SK-N-SH (cell line): ENCODE measurements around the gene MAN2A1. TPM values are rescaled to one million over a fixed set of nuclear protein-coding genes. Genes with fewer than 3 reads are reported as not detected.

Experiments
- CTCF ChIA-PET: fragments of 300-600, 350-600 bp; formaldehyde crosslinking; extraction: SDS; loops from one replicate; lab custom pipeline; 2021; lab: Yijun Ruan, JAX
- POLR2A ChIA-PET: fragments of 350-600 bp; sonication (Branson Sonifier 250); formaldehyde crosslinking; extraction: SDS; loops from one replicate; lab custom pipeline; 2020; ENCODE audit warnings: antibody characterized with exemption, inconsistent platforms; lab: Yijun Ruan, JAX
- DNase-seq: peaks from one replicate; pipeline ENCODE4 v3.0.0; 2012
- H2AFZ ChIP-seq: fragments of 200-600 bp; sonication (generic); 2 replicates; pipeline ENCODE4 v1.8.1; 2016; ENCODE audit warnings: antibody characterized with exemption, mild to moderate bottlenecking, low read depth
- H3F3A ChIP-seq: fragments of 200-600 bp; sonication (generic); replicated peaks from 2 replicates; pipeline ENCODE3; 2016; ENCODE audit warnings: antibody characterized with exemption, mild to moderate bottlenecking; ENCODE audit not compliant: insufficient read depth
- H3K27ac ChIP-seq, 2 experiments: fragments of 200-500 bp in 1 of 2; fragments of 200-600 bp in 1 of 2; sonication (Bioruptor generic) in 1 of 2; sonication (generic), shearing (Covaris generic) in 1 of 2; 2 replicates each; pipeline versions ENCODE4 v1.5.1 to v1.6.1; 2014 to 2016; ENCODE audit warnings: low read depth in 2 of 2, inconsistent platforms in 1 of 2, low read length in 1 of 2, mild to moderate bottlenecking in 1 of 2, mixed read lengths in 1 of 2
- H3K27me3 ChIP-seq: fragments of 200-600 bp; sonication (generic), shearing (Covaris generic); 2 replicates; pipeline ENCODE4 v1.6.1; 2016; ENCODE audit warnings: mixed run types; ENCODE audit not compliant: insufficient read depth
- H3K36me3 ChIP-seq, 2 experiments: fragments of 200-500 bp in 1 of 2; fragments of 200-600 bp in 1 of 2; sonication (Bioruptor generic) in 1 of 2; sonication (generic) in 1 of 2; replicated peaks in 1 of 2; 2 replicates each; pipeline versions ENCODE3 to v1.5.1; 2014 to 2016; ENCODE audit warnings: low read length in 1 of 2, mild to moderate bottlenecking in 1 of 2; ENCODE audit not compliant: insufficient read depth in 2 of 2, control insufficient read depth in 1 of 2
- H3K4me1 ChIP-seq, 2 experiments: fragments of 200-500 bp in 1 of 2; fragments of 200-600 bp in 1 of 2; sonication (Bioruptor generic) in 1 of 2; sonication (generic), shearing (Covaris generic) in 1 of 2; 2 replicates each; pipeline versions ENCODE4 v1.5.1 to v1.6.1; 2014 to 2016; ENCODE audit warnings: low read depth in 1 of 2, low read length in 1 of 2, mixed run types in 1 of 2; ENCODE audit not compliant: insufficient read depth in 2 of 2, control insufficient read depth in 1 of 2
- H3K4me2 ChIP-seq: fragments of 200-600 bp; sonication (generic), shearing (Covaris generic); 2 replicates; pipeline ENCODE4 v1.6.1; 2017; ENCODE audit warnings: mixed run types
- H3K4me3 ChIP-seq, 2 experiments: fragments of 200-500 bp in 1 of 2; fragments of 200-600 bp in 1 of 2; sonication (Bioruptor generic) in 1 of 2; sonication (generic), shearing (Covaris generic) in 1 of 2; 2 replicates each; pipeline versions ENCODE4 v1.5.1 to v1.8.1; 2014 to 2016; ENCODE audit warnings: low read depth in 2 of 2, inconsistent platforms in 1 of 2, low read length in 1 of 2, mild to moderate bottlenecking in 1 of 2, mixed read lengths in 1 of 2, moderate library complexity in 1 of 2
- H3K79me2 ChIP-seq: fragments of 200-600 bp; sonication (generic); 2 replicates; pipeline ENCODE4 v1.8.1; 2017; ENCODE audit warnings: mild to moderate bottlenecking; ENCODE audit not compliant: insufficient read depth
- H3K9ac ChIP-seq: fragments of 200-600 bp; sonication (generic); 2 replicates; pipeline ENCODE4 v1.6.1; 2017; ENCODE audit warnings: mixed run types
- H3K9me2 ChIP-seq: fragments of 200-600 bp; sonication (generic); 2 replicates; pipeline ENCODE4 v1.6.1; 2017; ENCODE audit warnings: mixed run types
- H3K9me3 ChIP-seq: fragments of 200-600 bp; sonication (generic); 2 replicates; pipeline ENCODE4 v1.6.1; 2017; ENCODE audit warnings: mixed run types, mild to moderate bottlenecking, moderate library complexity
- H4K20me1 ChIP-seq: fragments of 200-600 bp; sonication (generic); 2 replicates; pipeline ENCODE4 v1.6.1; 2017; ENCODE audit warnings: mild to moderate bottlenecking, mixed run types; ENCODE audit not compliant: insufficient read depth
- CHD2 ChIP-seq: fragments of 150-350 bp; IDR thresholded peaks from 2 replicates; pipeline ENCODE4 v1.6.1; 2018; ENCODE audit warnings: low read length; ENCODE audit not compliant: partially characterized antibody
- ELF1 ChIP-seq: IDR thresholded peaks from 2 replicates; pipeline ENCODE4 v1.4.0; 2012
- EP300 ChIP-seq, 2 experiments: IDR thresholded peaks; 2 replicates each; pipeline versions ENCODE4 v1.4.0 to v1.6.1; 2012; ENCODE audit warnings: borderline replicate concordance in 1 of 2, low read depth in 1 of 2, low read length in 1 of 2
- FOSL2 ChIP-seq: IDR thresholded peaks from 2 replicates; pipeline ENCODE4 v1.4.0; 2012; ENCODE audit warnings: low read depth, mild to moderate bottlenecking, moderate library complexity, borderline replicate concordance
- FOXJ3 ChIP-seq: sonication (generic); formaldehyde crosslinking; IDR thresholded peaks from 2 replicates; pipeline ENCODE4 v1.5.1; 2020; ENCODE audit warnings: mild to moderate bottlenecking, missing genetic modification reagents
- FOXM1 ChIP-seq: IDR thresholded peaks from 2 replicates; pipeline ENCODE4 v1.4.0; 2012; ENCODE audit warnings: low read depth, mild to moderate bottlenecking
- GABPA ChIP-seq: IDR thresholded peaks from 2 replicates; pipeline ENCODE4 v1.4.0; 2012; ENCODE audit warnings: low read depth, mild to moderate bottlenecking
- GATA2 ChIP-seq: sonication (generic); formaldehyde crosslinking; IDR thresholded peaks from 2 replicates; pipeline ENCODE4 v1.5.0; 2020; ENCODE audit warnings: mild to moderate bottlenecking, missing genetic modification reagents
- MEF2A ChIP-seq: IDR thresholded peaks from 2 replicates; pipeline ENCODE4 v1.4.0; 2012; ENCODE audit warnings: low read depth, borderline replicate concordance
- MXI1 ChIP-seq: IDR thresholded peaks from 2 replicates; pipeline ENCODE4 v1.6.1; 2012; ENCODE audit warnings: mild to moderate bottlenecking, low read depth, low read length, improper control_type of control experiment
- NRF1 ChIP-seq: IDR thresholded peaks from 2 replicates; pipeline ENCODE4 v1.6.1; 2012; ENCODE audit warnings: low read depth, mild to moderate bottlenecking, low read length
- RAD21 ChIP-seq: IDR thresholded peaks from 2 replicates; pipeline ENCODE4 v1.6.1; 2012; ENCODE audit warnings: mild to moderate bottlenecking, low read length
- RCOR1 ChIP-seq: fragments of 150-350 bp; IDR thresholded peaks from 2 replicates; pipeline ENCODE4 v1.6.1; 2017; ENCODE audit warnings: antibody characterized with exemption, low read length
- RFX5 ChIP-seq: IDR thresholded peaks from 2 replicates; pipeline ENCODE4 v1.6.1; 2012; ENCODE audit warnings: mild to moderate bottlenecking, improper control_type of control experiment, low read length
- SIN3A ChIP-seq: IDR thresholded peaks from 2 replicates; pipeline ENCODE4 v1.6.1; 2012; ENCODE audit warnings: low read depth, mild to moderate bottlenecking, low read length, moderate library complexity, borderline replicate concordance
- SMC3 ChIP-seq: IDR thresholded peaks from 2 replicates; pipeline ENCODE4 v1.6.1; 2012; ENCODE audit warnings: low read depth, low read length, improper control_type of control experiment
- TCF12 ChIP-seq: IDR thresholded peaks from 2 replicates; pipeline ENCODE4 v1.4.0; 2012
- TEAD4 ChIP-seq: IDR thresholded peaks from 2 replicates; pipeline ENCODE4 v1.4.0; 2012; ENCODE audit warnings: mild to moderate bottlenecking, borderline replicate concordance; ENCODE audit not compliant: insufficient read depth
- WGBS: methylation state at CpG from one replicate; pipeline ENCODE4 v1.1.6; 2017; ENCODE audit warnings: low lambda C conversion rate; 5-methylcytosine and 5-hydroxymethylcytosine counted together
- polyA plus RNA-seq, 3 experiments: library from polyadenylated mRNA; depleted of rRNA; stranded (reverse); fragments of >200 nt; gene quantifications; 2 replicates each; pipeline ENCODE4 v1.2.3, GENCODE V29; 2012
- TF ChIP-seq, protein P1 (sequence below): fragments of 150-350 bp; IDR thresholded peaks from 2 replicates; pipeline ENCODE4 v1.6.1; 2017; ENCODE audit warnings: antibody characterized with exemption, low read length, low read depth, borderline replicate concordance
- TF ChIP-seq, protein P2 (sequence below): fragments of 200-600 bp; sonication (generic); IDR thresholded peaks from 2 replicates; pipeline ENCODE4 v1.6.1; 2017; ENCODE audit warnings: antibody characterized with exemption, mild to moderate bottlenecking, moderate library complexity
- TF ChIP-seq, protein P3 (sequence below): IDR thresholded peaks from 2 replicates; pipeline ENCODE4 v1.4.0; 2012; ENCODE audit warnings: low read depth, borderline replicate concordance
- TF ChIP-seq, protein P4 (sequence below): IDR thresholded peaks from 2 replicates; pipeline ENCODE4 v1.6.1; 2012; ENCODE audit warnings: mild to moderate bottlenecking, low read depth, low read length, moderate library complexity
- TF ChIP-seq, protein P5 (sequence below): IDR thresholded peaks from 2 replicates; pipeline ENCODE4 v1.4.0; 2012; ENCODE audit warnings: low read depth, borderline replicate concordance
- TF ChIP-seq, protein P6 (sequence below): IDR thresholded peaks from 2 replicates; pipeline ENCODE4; 2012

The MAN2A1 gene
- polyA plus RNA-seq, 1 of the 3 experiments (the other 2 are of a cell fraction): 19.7 TPM

DNA sequence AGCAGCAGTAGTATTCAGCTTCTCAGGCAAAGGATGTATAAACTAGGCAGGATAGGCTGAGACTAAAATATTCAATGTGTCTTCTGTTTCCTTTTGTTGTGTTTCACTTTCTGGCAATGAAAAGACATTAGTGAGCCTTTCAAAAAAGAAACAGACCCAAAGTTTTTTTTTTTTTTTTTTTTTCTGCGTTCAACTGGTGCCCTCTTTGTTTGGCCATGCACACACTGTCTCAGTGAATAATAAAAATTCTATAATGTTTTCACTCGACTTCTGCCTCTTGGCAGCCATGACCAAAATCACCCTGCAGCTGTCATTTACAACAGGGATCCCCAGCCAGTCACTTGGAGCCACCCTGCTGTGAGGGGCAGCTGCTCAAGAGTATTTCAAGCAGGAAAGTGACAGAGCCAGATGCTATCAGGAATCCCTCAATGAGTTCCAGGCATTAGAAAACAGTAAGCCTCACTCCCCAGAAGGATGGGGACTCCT is 44.0 kb upstream of the MAN2A1 start:
- Histone ChIP-seq H3K9me2 (no peaks in the 10 kb centered on the region), H3K4me2 (no peak overlapping the region), H3K27ac (peak overlapping the region in 1 of 2 experiments; percentile 25; a peak in 1 of 4 replicates), H3K79me2 (no peaks in the 10 kb centered on the region), H3K9me3 (no peaks in the 10 kb centered on the region), H3K4me3 (no peak overlapping the region), H4K20me1 (no peaks in the 10 kb centered on the region), H3K36me3 (no peaks in the 10 kb centered on the region), H3K27me3 (no peaks in the 10 kb centered on the region), H3K9ac (no peak overlapping the region), H3F3A (no peaks in the 10 kb centered on the region), H3K4me1 (peaks cover 7 to 20% of the 10 kb centered on the region in 2 experiments; a peak in 3 of 4 replicates), H2AFZ (no peak overlapping the region)
- peak; percentile 46 for DNase-seq
- ChIA-PET POLR2A (no interaction called here), CTCF (interaction anchor here (0.7 kb wide), 1 partner anchor 43 kb away, joined by 3 read pairs; no protein-coding TSS in a partner anchor)
- WGBS: 5% methylated on average over 2 of the region's 2 CpGs
- TF ChIP-seq, protein P1, sequence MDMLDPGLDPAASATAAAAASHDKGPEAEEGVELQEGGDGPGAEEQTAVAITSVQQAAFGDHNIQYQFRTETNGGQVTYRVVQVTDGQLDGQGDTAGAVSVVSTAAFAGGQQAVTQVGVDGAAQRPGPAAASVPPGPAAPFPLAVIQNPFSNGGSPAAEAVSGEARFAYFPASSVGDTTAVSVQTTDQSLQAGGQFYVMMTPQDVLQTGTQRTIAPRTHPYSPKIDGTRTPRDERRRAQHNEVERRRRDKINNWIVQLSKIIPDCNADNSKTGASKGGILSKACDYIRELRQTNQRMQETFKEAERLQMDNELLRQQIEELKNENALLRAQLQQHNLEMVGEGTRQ: no peak
- TF ChIP-seq SMC3: no peak
- TF ChIP-seq RCOR1: no peak
- no peak for TF ChIP-seq FOSL2
- no peak for TF ChIP-seq FOXM1
- TF ChIP-seq, protein P2, sequence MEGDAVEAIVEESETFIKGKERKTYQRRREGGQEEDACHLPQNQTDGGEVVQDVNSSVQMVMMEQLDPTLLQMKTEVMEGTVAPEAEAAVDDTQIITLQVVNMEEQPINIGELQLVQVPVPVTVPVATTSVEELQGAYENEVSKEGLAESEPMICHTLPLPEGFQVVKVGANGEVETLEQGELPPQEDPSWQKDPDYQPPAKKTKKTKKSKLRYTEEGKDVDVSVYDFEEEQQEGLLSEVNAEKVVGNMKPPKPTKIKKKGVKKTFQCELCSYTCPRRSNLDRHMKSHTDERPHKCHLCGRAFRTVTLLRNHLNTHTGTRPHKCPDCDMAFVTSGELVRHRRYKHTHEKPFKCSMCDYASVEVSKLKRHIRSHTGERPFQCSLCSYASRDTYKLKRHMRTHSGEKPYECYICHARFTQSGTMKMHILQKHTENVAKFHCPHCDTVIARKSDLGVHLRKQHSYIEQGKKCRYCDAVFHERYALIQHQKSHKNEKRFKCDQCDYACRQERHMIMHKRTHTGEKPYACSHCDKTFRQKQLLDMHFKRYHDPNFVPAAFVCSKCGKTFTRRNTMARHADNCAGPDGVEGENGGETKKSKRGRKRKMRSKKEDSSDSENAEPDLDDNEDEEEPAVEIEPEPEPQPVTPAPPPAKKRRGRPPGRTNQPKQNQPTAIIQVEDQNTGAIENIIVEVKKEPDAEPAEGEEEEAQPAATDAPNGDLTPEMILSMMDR: no peak
- peak; percentile 38; the same call in 1 of the 2 replicates for TF ChIP-seq MXI1
- TF ChIP-seq, protein P3, sequence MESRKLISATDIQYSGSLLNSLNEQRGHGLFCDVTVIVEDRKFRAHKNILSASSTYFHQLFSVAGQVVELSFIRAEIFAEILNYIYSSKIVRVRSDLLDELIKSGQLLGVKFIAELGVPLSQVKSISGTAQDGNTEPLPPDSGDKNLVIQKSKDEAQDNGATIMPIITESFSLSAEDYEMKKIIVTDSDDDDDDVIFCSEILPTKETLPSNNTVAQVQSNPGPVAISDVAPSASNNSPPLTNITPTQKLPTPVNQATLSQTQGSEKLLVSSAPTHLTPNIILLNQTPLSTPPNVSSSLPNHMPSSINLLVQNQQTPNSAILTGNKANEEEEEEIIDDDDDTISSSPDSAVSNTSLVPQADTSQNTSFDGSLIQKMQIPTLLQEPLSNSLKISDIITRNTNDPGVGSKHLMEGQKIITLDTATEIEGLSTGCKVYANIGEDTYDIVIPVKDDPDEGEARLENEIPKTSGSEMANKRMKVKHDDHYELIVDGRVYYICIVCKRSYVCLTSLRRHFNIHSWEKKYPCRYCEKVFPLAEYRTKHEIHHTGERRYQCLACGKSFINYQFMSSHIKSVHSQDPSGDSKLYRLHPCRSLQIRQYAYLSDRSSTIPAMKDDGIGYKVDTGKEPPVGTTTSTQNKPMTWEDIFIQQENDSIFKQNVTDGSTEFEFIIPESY: no peak
- no peak for TF ChIP-seq MEF2A
- TF ChIP-seq, protein P4, sequence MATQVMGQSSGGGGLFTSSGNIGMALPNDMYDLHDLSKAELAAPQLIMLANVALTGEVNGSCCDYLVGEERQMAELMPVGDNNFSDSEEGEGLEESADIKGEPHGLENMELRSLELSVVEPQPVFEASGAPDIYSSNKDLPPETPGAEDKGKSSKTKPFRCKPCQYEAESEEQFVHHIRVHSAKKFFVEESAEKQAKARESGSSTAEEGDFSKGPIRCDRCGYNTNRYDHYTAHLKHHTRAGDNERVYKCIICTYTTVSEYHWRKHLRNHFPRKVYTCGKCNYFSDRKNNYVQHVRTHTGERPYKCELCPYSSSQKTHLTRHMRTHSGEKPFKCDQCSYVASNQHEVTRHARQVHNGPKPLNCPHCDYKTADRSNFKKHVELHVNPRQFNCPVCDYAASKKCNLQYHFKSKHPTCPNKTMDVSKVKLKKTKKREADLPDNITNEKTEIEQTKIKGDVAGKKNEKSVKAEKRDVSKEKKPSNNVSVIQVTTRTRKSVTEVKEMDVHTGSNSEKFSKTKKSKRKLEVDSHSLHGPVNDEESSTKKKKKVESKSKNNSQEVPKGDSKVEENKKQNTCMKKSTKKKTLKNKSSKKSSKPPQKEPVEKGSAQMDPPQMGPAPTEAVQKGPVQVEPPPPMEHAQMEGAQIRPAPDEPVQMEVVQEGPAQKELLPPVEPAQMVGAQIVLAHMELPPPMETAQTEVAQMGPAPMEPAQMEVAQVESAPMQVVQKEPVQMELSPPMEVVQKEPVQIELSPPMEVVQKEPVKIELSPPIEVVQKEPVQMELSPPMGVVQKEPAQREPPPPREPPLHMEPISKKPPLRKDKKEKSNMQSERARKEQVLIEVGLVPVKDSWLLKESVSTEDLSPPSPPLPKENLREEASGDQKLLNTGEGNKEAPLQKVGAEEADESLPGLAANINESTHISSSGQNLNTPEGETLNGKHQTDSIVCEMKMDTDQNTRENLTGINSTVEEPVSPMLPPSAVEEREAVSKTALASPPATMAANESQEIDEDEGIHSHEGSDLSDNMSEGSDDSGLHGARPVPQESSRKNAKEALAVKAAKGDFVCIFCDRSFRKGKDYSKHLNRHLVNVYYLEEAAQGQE: no peak
- peak; percentile 19; the same call in 1 of the 2 replicates for TF ChIP-seq TCF12
- TF ChIP-seq GATA2 (CRISPR knock-in tag): peak; percentile 70
- TF ChIP-seq, protein P5, sequence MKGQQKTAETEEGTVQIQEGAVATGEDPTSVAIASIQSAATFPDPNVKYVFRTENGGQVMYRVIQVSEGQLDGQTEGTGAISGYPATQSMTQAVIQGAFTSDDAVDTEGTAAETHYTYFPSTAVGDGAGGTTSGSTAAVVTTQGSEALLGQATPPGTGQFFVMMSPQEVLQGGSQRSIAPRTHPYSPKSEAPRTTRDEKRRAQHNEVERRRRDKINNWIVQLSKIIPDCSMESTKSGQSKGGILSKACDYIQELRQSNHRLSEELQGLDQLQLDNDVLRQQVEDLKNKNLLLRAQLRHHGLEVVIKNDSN: no peak
- TF ChIP-seq GABPA: no peak
- no peak for TF ChIP-seq SIN3A
- peak in 1 of 2 experiments; percentile 21; a peak in 1 of 4 replicates for TF ChIP-seq EP300 (IDR thresholded peaks at IDR 0.05; ENCODE audit: borderline replicate concordance in 1 of 2, low read depth in 1 of 2, low read length in 1 of 2)
- TF ChIP-seq CHD2: no peak
- peak; percentile 48; the same call in 1 of the 2 replicates for TF ChIP-seq FOXJ3 (CRISPR knock-in tag)
- TF ChIP-seq RFX5: no peak
- TF ChIP-seq ELF1: no peak
- TF ChIP-seq TEAD4: no peak
- no peak for TF ChIP-seq NRF1
- TF ChIP-seq, protein P6, sequence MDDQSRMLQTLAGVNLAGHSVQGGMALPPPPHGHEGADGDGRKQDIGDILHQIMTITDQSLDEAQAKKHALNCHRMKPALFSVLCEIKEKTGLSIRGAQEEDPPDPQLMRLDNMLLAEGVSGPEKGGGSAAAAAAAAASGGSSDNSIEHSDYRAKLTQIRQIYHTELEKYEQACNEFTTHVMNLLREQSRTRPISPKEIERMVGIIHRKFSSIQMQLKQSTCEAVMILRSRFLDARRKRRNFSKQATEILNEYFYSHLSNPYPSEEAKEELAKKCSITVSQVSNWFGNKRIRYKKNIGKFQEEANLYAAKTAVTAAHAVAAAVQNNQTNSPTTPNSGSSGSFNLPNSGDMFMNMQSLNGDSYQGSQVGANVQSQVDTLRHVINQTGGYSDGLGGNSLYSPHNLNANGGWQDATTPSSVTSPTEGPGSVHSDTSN: no peak
- TF ChIP-seq RAD21: no peak
